Pancreas (tissue), 10 donors: ENCODE measurements around the gene HTRA1. TPM values are rescaled to one million over a fixed set of nuclear protein-coding genes. Genes with fewer than 3 reads are reported as not detected.

Experiments
- ATAC-seq, 4 donors: fragments of 200-7000 bp; cut with Tn5 transposase; one replicate each; pipeline versions ENCODE4 v1.8.0 to v1.9.1; 2020; ENCODE audit warnings: mild to moderate bottlenecking in 4 of 4, moderate library complexity in 4 of 4
- DNase-seq, 6 donors: peaks; one replicate each; pipeline ENCODE4 v3.0.0-alpha.2; 2020
- FAIRE-seq: peaks from 2 replicates; lab custom pipeline; 2012; peaks lifted over from hg19 to GRCh38; lab: Jason Lieb, UNC
- H3K27ac ChIP-seq, 4 donors: fragments of 200-600 bp; sonication (generic); 1 replicate in 3 of 4; 2 replicates in 1 of 4; pipeline versions ENCODE4 v1.5.0 to v1.8.0; 2020
- H3K27me3 ChIP-seq, 4 donors: fragments of 200-600 bp; one replicate each; pipeline ENCODE4 v1.8.0; 2021
- H3K36me3 ChIP-seq, 3 donors: fragments of 200-600 bp; sonication (generic) in 1 of 3; one replicate each; pipeline versions ENCODE4 v1.5.0 to v1.8.0; 2020 to 2021
- H3K4me1 ChIP-seq, 3 donors: fragments of 200-600 bp; one replicate each; pipeline ENCODE4 v1.8.0; 2021
- H3K4me3 ChIP-seq, 4 donors: fragments of 200-600 bp; sonication (generic) in 2 of 4; one replicate each; pipeline versions ENCODE4 v1.5.0 to v1.8.0; 2020 to 2021
- H3K9me3 ChIP-seq, 4 donors: fragments of 200-600 bp; one replicate each; pipeline ENCODE4 v1.8.0; 2021
- CTCF ChIP-seq, 4 donors: fragments of 200-600 bp; sonication (generic) in 3 of 4; IDR thresholded peaks; one replicate each; pipeline versions ENCODE4 v1.5.0 to v1.8.0; 2021; ENCODE audit warnings: antibody characterized with exemption in 4 of 4
- WGBS, 2 donors: extraction: QIAGEN DNeasy Blood & Tissue Kit; methylation state at CpG; one replicate each; pipeline ENCODE4 v1.1.7; 2013; 5-methylcytosine and 5-hydroxymethylcytosine counted together
- intact Hi-C, 3 donors: fragments of 100-400 bp; cut with DNase I; formaldehyde crosslinking; loops; one replicate each; pipeline versions ENCODE4 v1.11.1 to v1.14.2; 2022
- polyA plus RNA-seq, 2 donors: library from polyadenylated mRNA; stranded (reverse); fragments of 200-250 nt; gene quantifications; one replicate each; pipeline ENCODE4 v1.2.3, GENCODE V29; 2013
- total RNA-seq, 6 donors: library from RNA; stranded (reverse); fragmentation: NEBNext Ultra II Directional in 4 of 6; extraction: Animal tissue kit (Norgen Biotek cat#: 25700) in 4 of 6; gene quantifications; one replicate each; pipeline versions ENCODE4 v1.2.1 to v1.2.4, GENCODE V29; 2021 to 2023
- donor health status: healthy with polysubstance abuse.
- donor health status: DM: no; HTN: no; CAD: no; lungs with moderate emphysema.
- donor health status: DM: no; HTN: no; CAD: no.
- donor health status: control.
- donor health status: control.
- donor health status: Bipolar disorder and iron deficiency.
- donor health status: DM: yes; HTN: yes; CAD: no.
- donor health status: DM: no; HTN: no; CAD: no.
- donor health status: DM: no; HTN: no; CAD: no.
- donor health status: DM: yes; HTN: yes; CAD: no.

The HTRA1 gene
- total and polyA plus RNA-seq, 8 donors, result 10.4 to 83.0 (median 20.8) TPM

DNA sequence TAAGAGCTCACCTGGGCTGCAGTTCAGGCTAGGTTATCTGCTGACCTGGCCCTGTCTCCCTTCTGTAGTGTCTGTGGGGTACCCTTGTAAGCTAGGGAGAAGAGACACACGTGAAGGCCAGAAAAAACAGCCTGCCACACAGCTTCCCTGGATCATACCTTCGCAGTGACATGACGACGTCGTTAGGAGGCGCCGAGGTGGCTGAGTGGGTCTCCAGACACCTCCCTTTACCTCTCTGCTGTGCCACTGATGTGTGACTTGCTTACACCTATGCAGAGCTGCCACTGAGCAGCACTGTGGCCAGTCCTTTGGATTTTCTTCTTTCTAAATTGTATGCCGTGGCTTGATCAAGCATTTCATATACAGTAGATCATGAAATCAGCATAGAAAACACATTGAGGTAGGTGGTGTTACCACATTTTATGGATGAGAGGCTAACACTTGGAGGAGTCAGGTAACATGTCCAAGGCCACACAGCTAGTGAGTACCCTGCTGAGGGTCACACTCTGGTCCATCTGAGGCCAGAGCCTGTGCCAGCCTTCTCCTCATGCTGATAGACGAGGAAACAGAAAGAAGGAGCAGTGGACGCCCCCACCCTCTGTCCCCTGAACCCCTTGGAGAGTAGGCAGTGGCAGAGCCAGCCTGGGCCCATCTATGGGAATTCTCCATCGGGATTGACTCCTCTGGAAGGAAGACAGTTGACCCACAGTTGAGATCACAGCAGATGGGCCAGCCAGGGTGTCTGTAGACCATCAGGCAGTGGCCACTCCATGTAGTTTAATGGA, 23.1 kb downstream of the HTRA1 start:
- H3K4me1 ChIP-seq, result no peaks in the 10 kb centered on the region
- 91 to 93% methylated on average over 11 of the region's 11 CpGs for WGBS, 2 donors
- FAIRE-seq, result no peak

DNA sequence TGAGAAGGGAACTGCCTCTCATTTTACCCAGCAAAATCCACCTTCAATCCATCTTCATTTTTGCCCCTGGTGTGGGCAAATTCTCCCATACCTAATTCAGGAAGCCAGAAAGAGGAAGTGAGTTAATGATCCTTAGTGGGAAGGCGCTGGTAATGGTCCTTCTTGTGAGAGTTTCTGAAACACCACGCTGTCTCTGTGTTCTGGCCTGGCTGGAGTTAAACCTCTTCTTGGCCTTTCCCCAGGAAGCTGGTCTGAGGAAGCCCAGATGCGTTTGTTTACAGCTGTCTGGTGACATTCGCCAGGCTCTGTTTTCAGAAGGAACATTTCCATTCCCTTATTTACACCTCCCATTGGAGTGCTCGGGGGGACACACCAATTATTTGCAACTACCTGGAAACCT, 24.3 kb downstream of the HTRA1 start:
- FAIRE-seq (no peak), DNase-seq (no peak), ATAC-seq (peak in 1 of 4 donors; percentile 53)
- no peak for TF ChIP-seq CTCF (IDR thresholded peaks at IDR 0.05)
- Histone ChIP-seq H3K36me3 (no peaks in the 10 kb centered on the region), H3K27me3 (no peaks in the 10 kb centered on the region), H3K27ac (no peak overlapping the region), H3K9me3 (no peaks in the 10 kb centered on the region), H3K4me3 (no peak overlapping the region), H3K4me1 (no peaks in the 10 kb centered on the region)
- WGBS, 2 donors, result 52 to 54% methylated on average over 5 of the region's 5 CpGs
- intact Hi-C loops, result no loop called here

More for the DNA sequence above, 23.1 kb downstream of the HTRA1 start:
- Histone ChIP-seq H3K4me3 (no peak overlapping the region), H3K27me3 (no peaks in the 10 kb centered on the region), H3K36me3 (no peaks in the 10 kb centered on the region), H3K27ac (no peak overlapping the region), H3K9me3 (no peaks in the 10 kb centered on the region)
- DNase-seq (peak in 1 of 6 donors; percentile 29), ATAC-seq (no peak)
- intact Hi-C loops, result no loop called here
- TF ChIP-seq CTCF (IDR thresholded peaks at IDR 0.05), result no peak

DNA sequence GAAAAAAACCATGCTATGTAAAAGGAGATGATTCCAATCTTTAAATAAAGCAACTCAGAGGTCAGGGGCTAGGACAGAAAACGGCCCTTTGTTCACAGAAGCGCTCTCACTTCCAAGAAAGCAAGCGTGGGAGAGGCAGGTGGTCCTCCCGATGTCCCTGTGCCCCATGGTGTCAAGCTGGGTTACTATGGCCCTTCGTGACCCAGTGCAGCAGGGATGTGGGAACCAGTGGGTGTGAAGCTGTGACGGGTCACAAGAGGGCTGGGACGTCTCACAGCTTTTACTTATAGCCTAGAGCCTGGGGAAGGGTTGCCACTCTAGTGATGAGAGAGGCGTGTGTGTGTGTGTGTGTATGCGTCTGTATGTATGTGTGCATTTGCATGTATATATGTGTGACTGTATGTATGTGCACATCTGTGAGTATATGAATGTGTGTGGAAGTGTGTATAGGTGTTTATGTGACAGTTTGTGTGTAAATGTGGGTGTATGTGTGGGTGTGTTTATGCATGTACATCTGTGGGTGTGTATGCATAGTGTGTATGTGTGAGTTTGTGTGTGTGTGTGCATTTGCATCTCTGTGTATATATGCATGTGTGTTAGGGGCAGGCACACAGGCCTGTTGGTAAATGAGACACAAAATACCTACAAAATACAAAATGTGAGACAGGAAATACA, 25.2 kb downstream of the HTRA1 start:
- H3K9me3 ChIP-seq, result no peaks in the 10 kb centered on the region
- ATAC-seq, result no peak
- no peak for FAIRE-seq

DNA sequence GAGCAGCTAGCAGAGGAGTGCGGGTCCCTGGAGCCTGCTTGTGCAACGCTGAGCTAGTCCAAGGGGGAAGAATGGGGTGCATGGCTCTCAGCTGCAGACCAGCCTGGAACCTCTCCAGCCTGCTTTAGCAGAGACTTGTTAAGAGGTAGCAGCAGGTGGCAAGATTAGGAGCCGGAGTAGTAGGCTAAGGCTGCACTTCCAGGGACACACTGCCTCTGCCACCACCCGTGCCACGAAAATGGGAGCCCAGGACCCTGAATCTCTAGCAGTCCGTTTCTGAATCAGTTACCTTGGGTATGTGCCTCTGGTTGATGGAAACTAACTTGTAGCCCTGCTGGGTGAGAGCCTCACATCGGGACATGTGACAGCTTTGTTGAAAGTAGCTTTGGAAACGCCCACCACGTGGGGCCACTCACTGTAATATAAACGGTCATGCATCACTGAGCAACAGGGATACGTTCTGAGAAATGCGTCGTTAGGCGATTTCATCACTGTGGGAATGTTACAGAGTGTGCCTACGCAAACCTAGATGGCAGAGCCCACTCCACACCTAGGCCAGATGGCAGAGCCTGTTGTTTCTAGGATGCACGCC, 25.9 kb downstream of the HTRA1 start:
- TF ChIP-seq CTCF (IDR thresholded peaks at IDR 0.05), result no peak
- Histone ChIP-seq H3K4me3 (no peak overlapping the region), H3K27ac (no peak overlapping the region), H3K9me3 (no peaks in the 10 kb centered on the region), H3K4me1 (no peaks in the 10 kb centered on the region), H3K27me3 (no peaks in the 10 kb centered on the region), H3K36me3 (no peaks in the 10 kb centered on the region)
- no peak for ATAC-seq
- WGBS, 2 donors, result 81 to 83% methylated on average over 16 of the region's 16 CpGs
- FAIRE-seq, result no peak
- DNase-seq, result peak in 1 of 6 donors; percentile 35
- intact Hi-C loops, result no loop called here

More for the DNA sequence above, 25.2 kb downstream of the HTRA1 start:
- WGBS, 2 donors, result 83% methylated on average over 9 of the region's 9 CpGs
- Histone ChIP-seq H3K4me3 (no peak overlapping the region), H3K27me3 (no peaks in the 10 kb centered on the region), H3K36me3 (no peaks in the 10 kb centered on the region), H3K27ac (no peak overlapping the region), H3K4me1 (no peaks in the 10 kb centered on the region)
- peak in 1 of 6 donors; percentile 20 for DNase-seq
- intact Hi-C loops, result no loop called here
- no peak for TF ChIP-seq CTCF (IDR thresholded peaks at IDR 0.05)
